Stimulated activated CD4-positive, alpha-beta T cell treated with anti-CD3 and anti-CD28 coated beads, Interleukin-4, amount 100 ng/mL, for 24 hours (primary cell): ENCODE results near the gene AGAP1.

ENCODE experiments used
- DNase-seq: peaks from one replicate; pipeline ENCODE4 v3.0.0-alpha.2; 2020

Gene AGAP1

DNA sequence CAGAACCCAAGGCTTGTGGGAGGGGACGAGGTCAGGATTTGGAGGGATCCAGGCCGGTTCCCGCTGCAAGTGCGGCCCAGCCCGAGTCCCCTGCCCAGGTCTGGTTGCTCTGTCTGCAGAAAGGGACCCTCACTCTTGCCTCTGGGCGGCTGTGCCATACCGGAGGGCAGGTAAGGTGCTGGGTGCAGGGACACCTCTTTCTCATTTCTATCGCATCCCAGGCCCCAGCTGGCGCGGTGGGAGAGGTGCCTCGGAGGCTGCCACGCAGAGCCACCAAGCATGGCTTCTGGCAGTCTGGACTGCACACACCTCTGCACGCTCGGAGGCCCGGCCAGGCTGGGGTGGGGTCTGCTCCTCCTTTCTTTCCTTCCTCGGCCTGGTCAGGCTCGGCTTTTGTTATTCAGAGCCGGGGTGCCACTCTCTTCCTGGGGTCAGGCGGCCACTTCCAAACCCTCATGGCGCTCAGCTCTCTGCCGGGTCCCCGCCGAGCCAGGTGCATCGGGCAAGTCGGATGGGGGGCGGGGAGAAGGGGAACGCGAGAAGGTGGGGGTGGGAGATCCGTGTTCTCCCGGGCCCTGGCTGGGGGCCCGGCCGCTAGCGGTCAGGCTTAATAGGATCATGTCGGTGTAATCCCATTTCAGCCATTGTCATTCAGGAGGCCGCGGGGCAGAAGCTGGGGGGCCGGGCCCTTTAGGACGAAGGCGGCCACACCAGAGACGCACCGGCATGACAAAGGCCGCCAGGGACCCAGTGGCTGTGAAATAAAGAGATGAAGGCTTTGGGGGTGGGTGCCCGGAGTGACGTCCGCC, 665.3 kb downstream of the AGAP1 start:
- DNase-seq: no peak

DNA sequence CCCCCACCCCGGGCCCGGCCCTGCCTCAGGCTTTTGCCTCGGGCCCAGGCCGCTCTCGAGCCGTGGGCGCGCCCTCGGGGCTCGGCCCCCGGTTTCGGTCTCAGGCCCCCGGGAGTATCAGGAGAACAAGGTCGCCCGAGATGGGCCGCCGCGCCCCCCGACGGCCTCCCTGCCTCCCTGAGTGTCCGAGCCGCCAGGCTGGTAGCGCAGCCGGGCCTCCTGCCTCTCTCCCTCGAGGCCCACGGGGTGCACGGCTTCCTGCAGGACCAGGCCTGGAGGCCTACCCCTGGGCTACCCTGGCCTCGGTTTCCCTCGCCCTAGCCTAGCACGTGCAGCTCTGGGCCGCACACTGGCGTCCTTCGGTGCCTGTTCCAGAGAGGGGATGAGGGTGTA, 665.9 kb downstream of the AGAP1 start:
- no peak for DNase-seq

DNA sequence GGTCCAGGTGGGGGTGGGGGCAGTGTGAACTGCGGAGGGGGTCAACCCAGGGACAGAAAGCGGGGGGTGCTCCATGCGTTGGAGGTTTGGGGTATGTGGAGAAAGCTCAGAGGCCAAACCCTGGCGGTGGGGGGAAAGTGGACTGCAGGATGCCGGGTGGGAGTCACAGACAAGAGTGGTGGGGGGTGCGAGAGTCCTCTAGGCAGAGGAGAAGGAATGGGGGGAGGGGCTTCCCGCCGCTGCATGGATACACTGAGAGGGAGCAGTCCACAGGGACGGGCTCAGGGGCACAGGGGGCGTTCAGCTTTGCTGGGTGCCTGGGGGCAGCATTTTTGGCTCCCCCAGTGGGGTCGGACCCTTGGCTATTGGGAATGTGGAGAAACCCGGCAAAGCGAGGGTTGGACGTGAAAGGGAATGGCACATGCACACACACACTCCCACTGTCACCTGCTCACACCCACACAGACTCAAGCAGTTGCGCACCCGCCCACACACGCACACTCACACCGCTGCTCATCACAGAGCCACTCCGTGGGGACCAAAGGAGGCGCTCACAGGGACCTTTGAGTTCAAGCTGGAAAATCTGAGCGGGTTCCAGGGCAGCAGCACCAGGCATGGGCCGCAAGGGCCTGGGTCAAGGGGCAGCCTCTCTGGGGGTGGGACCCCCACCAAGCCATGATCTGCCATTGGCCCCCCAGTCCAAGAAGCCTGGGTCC, 666.7 kb downstream of the AGAP1 start:
- no peak for DNase-seq

DNA sequence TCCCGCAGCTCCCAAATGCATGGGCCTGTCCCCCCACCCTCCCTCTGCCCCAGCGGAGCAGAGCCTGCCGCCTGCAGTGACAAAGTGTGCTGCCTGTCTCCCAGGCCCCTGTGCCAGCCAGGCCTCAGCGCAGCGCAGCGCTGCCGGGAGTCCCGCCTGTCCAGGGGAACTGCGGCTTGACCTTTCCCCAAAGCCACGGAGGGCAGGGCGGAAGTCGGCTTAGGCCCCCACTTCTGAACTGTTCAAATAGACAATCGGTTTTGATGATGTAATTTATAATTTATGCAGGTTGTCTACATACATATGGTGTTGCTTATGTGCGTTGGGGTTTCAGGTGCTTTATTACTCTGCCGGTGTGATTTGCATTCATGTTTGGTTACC, 667.2 kb downstream of the AGAP1 start:
- no peak for DNase-seq

DNA sequence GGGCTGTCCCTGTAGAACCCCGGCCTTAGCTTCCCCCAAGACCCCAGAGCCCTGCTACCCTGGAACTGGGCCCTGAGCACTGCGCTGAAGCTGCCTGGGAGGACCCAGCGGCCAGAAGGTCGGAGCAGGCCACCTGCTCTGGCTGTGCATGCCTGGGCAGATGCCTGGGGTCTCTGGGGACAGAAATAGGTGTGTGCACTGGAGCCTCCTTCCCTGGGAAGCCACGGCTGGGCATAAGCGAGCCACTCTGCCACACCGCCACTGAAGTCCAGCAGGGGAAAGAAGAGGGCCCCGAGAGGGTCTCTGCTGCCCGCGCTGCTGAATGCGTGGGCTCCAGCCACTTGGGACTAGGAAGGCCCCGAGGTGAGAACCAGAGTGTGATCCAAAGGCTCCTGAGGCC, 667.7 kb downstream of the AGAP1 start:
- DNase-seq: no peak

DNA sequence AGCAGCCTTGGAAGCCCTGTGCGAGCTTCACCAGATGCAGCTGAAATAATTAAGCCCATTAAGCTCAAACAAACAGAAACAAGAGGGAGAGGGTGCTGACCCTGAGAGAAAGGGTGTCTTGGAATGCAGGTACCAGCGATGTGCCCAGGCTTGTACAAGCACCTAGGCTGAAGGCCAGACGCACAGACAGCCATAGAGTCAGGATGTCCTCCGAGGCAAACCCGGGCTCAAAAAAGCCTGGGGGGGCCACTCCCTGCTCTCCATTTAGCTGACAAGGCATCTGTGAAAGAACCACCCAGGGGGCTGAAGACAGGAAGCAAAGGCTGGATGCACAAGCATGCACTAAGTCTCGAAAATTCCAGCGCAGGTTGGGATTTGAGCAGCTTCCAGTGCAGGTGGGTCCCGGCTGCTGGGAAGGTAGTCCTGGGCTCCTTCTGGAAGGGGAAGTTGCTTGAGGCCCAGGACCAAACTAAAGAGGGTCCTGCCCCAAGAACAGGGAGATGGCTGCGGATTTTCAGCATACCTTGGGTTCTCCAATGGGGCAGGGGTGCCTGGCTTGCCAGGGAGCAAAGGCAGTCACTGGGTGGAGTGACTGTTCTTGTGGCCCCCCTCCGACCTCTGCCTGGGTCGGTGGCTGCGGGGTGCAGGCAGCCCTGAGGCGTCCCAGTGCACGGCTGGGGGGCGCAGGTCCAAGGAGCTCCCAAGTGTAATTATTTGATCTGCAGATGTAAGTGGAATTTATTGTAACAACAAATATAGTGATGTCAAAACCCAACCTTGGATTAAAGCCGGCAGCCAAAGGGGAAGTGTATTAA, 668.4 kb downstream of the AGAP1 start:
- no peak for DNase-seq

DNA sequence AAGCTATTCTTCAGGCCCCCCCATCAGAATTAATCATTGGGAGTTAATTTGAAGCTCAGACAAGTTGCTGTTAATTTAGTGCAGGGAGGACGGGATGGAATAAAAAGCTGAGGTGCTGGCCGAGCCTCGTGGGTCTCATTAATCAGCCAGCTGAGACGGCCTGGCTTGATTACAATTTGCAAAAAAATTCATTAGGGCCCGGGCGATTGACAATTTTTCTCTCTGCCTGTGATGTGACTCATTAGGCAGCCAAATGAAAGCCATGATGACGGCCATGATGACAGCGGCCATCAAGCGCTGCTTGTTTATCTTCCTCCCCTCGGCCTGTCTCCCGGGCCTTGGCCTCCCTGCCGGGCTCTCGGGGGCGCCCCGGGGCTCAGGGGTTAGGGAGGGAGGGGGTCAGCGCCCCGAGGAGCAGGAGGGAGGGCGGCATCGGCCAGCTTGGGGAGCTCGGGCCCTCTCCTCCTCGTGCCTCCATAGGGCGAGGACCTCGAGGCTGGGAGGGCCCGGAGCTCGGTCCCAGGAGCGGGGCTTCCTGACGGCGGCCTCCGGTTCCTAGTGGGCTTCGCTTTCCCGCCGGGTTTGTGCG, 669.1 kb downstream of the AGAP1 start:
- no peak for DNase-seq

DNA sequence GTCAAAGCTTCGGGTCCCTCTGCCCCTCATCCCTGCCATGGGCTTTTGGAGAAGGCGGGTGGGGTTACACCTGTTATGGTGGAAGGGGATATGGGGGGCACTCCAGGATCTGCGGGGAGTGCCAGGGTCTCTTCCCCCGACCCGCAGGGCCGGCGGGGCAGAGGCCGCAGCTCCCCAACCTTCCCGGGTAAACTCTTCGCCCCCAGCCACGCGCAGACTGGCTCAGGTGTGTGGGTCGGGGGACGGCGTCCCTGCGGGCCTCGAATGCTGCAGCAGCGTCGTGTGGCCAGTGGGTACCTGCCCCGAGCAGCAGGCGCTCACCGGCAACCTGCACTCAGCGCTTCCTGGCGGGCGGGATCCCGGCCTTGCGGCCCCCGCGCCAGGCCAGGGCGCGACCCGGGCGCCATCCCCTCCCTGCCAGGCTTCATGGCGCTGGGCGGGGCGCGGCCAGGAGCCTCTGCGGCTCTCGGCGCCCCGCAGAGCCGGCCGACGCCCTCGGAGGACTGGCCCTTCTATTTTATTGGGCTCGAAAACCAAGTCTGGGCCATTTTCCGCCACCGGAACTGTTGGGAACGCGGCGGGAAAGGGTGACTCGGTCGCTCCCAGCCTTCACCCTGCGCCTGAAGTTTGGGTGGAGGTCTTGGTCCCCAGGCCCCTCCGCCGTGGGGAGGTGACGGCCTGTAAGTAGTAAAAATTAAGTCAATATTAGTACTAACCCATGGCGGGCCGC, 669.8 kb downstream of the AGAP1 start:
- no peak for DNase-seq

DNA sequence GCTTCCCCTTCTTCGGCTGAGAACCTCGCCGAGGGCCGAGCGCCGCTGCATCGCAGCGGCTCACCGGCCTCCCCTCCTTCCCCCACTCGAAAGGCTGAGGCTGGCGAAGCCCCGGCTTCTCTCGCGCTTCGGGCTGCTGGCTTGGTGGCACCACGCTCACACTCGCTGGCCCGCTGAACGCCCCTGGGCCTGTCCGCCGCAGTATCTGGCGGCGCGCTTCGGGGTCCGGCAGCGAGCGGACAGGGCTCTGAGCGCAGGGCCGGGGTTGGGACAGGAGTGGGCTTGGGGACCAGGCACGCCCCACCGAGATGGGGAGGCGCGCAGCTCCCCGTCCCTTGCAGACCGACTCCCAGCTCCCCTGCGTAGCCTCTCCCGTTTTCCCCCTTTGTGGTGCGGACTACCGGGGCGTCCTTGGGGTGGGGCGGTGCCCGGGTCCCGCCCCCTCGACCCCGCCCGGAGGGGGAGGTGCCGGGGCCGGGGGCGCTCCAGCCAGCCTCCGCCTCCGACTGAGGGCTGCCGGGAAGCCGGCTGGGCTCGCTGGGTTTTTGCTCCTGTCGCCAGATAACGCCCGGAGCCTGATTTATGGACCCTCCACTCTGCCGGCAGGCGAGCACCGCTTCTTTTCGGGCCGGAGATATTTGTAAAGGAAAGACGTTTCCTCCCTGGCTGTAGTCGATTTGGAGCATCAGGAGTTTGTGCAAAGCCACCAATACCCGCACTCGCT, 670.5 kb downstream of the AGAP1 start:
- no peak for DNase-seq

DNA sequence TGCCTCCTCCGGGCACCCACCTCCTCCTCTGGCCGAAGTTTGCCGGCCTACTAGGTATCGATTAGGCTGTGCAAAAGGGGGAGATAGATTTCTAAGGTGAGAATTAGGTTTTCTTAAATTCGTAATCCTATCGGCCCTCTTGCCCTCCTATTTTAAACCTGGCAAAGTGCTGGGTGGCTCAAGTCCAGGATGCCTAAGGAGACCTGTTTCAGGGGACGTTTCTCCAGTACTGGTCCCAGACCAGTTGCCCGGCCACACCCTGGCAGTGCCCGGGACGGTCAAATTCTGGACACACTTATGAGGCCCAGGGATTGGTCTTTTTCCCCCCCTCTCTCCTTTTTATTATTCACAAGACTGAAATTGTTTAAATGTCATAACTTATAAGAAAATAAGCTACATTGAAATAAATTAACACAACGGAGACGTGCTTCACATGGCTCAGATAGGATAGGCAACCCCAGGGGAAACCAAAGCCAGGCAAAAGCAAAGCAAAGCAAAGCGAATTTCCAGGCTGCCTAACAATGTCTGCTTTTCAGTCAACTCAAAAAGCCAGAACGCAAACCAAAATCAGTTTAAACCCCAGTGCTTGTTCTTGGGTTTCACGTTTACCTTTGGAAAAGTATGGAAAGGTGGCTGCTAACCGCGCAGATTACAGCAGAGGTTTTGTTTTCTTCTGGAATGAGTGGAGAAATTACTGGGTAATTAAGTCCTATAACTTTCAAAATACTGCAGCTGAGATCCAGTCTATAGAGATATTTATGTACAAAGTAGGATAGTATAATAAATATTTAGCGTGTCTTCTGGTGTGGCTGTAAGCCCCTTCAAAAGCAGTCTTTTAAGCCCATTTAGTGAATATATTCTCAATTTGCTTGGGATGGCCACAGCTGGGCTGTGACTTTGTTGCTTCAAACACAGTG, 671.3 kb downstream of the AGAP1 start:
- DNase-seq: no peak

DNA sequence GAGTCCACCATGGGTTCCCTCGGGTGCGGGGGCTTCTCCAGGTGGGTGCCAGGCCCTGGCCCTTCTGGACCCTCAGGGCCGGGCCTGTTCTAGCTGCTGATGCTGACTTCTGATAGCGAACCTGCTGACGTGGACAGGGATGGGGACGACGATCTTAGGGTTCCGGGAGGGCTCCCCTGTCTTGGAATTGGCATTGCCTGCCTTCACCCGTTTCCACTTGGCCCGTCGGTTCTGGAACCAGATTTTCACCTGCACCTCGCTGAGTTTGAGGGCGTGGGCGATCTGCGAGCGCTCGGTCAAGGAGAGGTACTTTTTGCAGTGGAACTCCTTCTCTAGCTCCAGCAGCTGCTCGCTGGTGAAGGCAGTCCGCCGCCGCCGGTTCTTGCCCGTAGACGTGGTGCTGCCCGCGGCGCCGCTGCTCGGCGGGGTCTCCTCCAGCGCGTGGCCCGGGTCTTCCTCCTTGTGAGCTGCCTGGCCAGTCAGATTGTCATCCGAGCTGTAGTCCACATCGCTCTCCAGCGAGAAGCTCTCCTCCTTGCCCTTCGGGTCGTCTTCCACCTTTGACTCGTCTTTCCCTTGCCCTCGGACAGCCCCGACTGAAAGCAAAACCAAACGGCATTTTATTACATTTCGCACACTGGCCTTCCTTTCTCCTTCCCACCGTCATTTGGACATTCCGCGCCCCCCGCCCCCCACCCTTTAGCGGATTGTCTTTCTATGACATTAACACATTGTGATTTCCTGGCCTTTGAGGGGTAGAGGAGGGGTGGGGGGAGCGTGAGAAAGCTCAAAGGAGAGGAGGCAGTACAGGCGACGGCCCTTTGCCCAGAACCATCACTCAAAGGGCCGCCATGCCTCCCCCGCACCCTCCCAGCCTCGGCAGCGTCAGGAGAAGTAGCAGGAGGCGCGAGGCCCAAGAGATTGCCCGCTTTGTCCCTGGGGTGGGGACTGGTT, 672.3 kb downstream of the AGAP1 start:
- no peak for DNase-seq

DNA sequence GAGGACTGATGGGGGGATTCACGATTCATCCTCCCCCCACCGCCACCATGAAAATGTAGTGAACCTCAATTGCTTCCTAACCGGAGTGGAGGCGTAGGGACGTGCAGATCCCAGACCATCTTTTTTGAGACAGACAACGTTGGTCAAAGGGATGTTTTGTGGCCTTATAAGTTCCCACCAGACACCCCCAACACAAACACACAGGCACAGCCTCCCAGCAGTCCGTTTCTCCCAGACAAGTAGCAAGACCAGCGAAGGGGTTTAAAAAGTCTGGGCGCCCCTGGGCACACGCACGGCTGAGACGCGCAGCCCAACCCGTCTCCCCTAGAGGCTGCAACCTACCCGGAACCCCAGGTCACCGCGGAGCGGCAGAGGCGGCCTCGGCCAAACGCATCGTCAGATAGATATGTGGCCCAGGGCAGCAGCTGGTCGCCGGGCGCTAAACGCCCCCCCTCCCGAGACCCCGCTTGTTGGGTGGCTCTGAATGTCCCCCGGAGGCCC, 673.0 kb downstream of the AGAP1 start:
- DNase-seq: no peak

DNA sequence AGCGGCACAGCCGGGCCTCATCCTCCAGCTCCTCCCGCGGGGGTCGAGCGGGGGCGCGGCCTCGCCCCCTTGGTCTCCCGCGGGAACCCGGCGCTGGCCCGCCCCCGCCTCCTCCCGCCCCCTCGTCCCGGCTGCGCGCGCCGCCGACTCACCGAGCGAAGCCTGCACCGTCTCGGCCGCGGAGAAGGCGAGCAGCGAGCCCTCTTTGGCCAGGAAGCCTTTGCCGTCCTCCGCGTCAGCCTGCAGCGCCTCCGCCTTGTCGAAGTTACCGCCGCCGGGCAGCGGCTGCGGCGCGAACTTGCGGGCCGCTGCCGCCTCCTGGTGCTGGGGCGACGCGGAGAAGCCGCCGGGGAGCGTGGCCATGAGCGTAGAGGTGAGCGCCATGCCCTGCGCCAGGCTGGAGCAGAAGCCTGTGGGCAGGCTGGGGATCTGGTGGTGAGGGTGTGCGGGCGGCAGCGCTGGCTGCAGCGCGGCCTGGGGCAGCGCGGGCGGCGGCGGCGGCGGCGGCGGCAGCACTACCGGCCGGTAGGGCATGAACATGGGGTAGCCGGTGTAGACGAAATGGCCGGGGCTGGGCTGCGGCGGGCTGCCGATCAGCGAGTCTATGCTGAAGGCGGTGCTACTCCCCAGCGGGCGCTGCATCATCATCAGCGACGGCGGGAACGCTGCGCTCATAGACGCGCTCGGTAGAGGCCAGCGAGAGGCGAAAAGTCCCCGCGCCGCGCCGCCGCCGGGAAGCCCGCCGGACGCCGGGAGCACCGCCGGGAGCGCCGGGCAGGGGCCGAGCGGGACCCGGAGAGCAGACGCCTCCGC, 673.7 kb downstream of the AGAP1 start:
- DNase-seq: no peak

DNA sequence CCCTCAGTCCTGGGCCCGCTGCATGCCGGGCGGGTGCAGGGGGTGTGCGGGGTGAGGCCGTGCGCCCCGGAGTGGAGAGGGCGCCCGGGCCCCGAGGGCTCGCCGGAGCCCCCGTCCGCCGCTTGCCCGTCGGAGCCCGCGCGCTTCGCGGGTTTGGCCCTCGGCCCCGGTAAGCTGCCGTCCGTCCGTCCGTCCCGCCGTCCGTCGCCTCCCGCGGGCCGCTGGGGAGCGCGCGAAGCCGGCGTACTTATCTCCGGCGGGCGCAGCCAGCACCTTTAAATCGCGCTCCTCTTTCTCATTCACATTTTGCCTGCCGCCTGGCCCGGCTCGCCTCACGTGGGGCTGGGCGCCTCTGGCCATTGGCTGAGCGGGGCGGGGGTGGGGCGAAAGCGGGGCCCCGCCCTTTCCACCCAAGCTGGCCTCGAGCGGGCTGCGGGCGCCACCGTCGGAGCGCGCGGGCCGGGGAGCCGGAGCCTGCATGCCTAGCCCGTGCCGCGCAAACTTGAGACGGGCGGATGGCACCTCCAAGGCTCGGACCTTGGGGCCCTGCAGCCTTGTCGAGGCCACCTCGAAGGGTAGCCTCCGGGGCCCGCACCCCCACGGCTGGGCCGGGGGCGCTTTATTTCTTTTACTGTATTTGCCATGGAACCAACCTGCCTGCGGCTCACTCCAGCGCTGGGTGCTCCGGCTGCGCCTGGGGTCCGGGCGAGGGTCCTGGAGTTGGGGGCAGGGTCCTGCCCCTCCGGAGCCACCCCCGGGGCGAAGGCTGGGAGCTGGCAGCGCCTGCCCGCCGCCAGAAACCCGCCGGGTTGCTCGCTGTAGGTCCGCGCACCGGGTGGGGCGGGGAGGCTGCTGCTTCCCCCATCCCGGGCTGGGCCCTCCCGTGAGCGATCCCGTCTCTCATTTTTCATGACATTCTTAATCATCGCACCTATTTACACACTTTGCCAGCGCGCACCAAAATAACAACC, 674.6 kb downstream of the AGAP1 start, which contains the start of gene GBX2:
GBX2 (minus strand) TSS at position 277 of the 971 bp plus-strand sequence. CDS start 415 bp downstream, outside the sequence.
- DNase-seq: no peak

DNA sequence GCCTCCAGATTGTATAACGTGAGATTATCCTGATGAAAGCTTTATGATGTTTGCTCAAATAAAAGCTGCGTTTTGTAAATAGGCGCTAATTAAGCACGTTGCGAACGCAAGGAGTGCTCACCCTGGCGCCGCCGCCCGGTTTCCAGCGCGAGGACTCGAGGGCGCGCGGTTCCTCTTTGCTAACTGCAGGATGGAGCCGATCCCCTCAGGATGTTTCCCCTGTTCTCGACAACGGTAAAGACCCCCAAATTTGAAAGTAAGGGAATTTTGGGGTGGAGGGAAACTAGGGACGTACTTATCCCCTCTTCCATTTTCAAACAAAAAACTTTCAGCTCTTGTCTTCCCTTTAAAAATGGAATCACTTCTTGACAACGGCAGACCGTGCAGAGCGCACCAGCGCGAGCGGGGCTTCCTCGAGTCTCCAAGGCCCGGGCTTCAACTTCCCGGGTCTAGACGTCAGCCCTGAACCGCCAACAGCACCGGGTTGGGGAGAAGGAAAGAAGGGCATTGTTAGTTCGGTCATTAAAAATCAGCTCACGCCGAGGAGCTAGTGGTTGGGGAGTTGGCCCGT, 675.4 kb downstream of the AGAP1 start:
- DNase-seq: no peak

DNA sequence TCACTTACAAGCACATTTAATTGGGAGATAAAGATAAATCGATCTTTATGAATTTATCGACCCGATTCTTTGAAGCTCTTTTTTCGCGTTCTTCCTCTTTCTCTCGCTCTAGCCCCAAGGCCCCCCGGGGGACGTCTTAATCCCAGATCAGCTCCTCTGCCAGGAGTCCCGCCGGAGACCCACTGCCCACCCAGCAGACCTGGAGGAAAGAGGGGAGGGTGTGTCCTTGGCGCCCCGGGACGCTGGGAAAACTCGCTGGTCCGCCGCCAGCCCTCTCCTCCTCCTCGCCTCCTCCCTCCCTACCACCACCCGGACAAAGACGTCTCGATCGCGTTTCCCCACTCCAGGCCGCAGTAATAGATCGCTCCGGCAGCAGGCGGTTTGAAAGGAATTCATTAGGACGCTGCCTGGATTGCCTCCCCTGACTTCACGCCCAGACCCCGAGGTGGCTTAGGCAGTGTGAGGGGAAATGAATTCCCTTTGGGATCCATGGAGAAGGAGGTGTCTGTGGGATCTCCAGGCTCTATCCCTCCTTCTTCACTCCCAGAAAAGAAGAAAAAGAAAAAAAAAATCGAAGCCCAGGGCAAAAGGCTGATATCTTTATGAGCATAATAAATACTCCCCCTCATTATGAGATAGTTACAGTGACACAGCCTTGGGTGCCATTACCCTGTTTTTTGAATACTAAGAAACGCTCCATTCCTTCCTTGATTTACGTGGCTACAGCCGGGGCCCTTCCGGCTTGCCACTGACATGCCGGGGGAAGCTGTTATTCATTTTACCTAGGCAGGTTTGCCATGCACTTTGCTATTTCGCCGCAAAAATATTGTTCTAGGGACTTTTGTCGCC, 676.1 kb downstream of the AGAP1 start:
- no peak for DNase-seq
